Uterus (tissue), 4 donors: ENCODE measurements around the gene AGTR1. TPM values are rescaled to one million over a fixed set of nuclear protein-coding genes. Genes with fewer than 3 reads are reported as not detected.

Source experiments
- DNase-seq, 2 donors: peaks; one replicate each; pipeline ENCODE4 v3.0.0-alpha.2; 2019 to 2020
- H3K27ac ChIP-seq, 2 donors: fragments of 200-600 bp; sonication (generic); 1 replicate in 1 of 2; 2 replicates in 1 of 2; pipeline ENCODE4 v1.5.1; 2016 to 2018
- H3K27me3 ChIP-seq, 2 donors: fragments of 200-600 bp; sonication (generic); one replicate each; pipeline ENCODE4 v1.5.1; 2018 to 2019; ENCODE audit warnings: control low read depth in 1 of 2
- H3K36me3 ChIP-seq, 2 donors: fragments of 200-600 bp; sonication (generic); one replicate each; pipeline ENCODE4 v1.5.1; 2019; ENCODE audit warnings: control low read depth in 1 of 2
- H3K4me1 ChIP-seq, 2 donors: fragments of 200-600 bp; sonication (generic); one replicate each; pipeline ENCODE4 v1.5.1; 2018 to 2019; ENCODE audit warnings: control low read depth in 1 of 2
- H3K4me3 ChIP-seq, 2 donors: fragments of 200-600 bp; sonication (generic); 1 replicate in 1 of 2; 2 replicates in 1 of 2; pipeline ENCODE4 v1.5.1; 2018 to 2019; ENCODE audit warnings: mild to moderate bottlenecking in 1 of 2
- H3K9me3 ChIP-seq, 2 donors: fragments of 200-600 bp; sonication (generic); one replicate each; pipeline ENCODE4 v1.5.1; 2019; ENCODE audit warnings: control low read depth in 1 of 2
- POLR2A ChIP-seq, 2 donors: fragments of 450-650 bp; IDR thresholded peaks; one replicate each; pipeline ENCODE4 v1.6.1; 2016; ENCODE audit warnings: antibody characterized with exemption in 2 of 2, mild to moderate bottlenecking in 1 of 2, moderate library complexity in 1 of 2
- intact Hi-C: fragments of 100-400 bp; cut with DNase I; formaldehyde crosslinking; loops from one replicate; pipeline ENCODE4 v1.15.1; 2023; ENCODE audit warnings: low total_unique reads
- total RNA-seq, 4 donors: library from RNA; depleted of rRNA in 3 of 4; stranded (reverse); fragments of >200 nt in 3 of 4; gene quantifications; one replicate each; pipeline versions ENCODE4 v1.1.0 to v1.2.4, GENCODE V29; 2014 to 2023
- TF ChIP-seq, protein P1 (sequence below), 4 experiments: fragments of 200-600 bp in 2 of 4; fragments of 450-650 bp in 2 of 4; sonication (generic) in 2 of 4; IDR thresholded peaks; one replicate each; pipeline ENCODE4 v1.5.1; 2016 to 2019; ENCODE audit warnings: antibody characterized with exemption in 4 of 4, mild to moderate bottlenecking in 2 of 4, moderate library complexity in 1 of 4
- donor health status: DM: yes; HTN: yes; CAD: no.

AGTR1 gene
- total RNA-seq, 4 donors from 2014 or later = 5.4 to 41.2 (median 10.5) TPM

DNA sequence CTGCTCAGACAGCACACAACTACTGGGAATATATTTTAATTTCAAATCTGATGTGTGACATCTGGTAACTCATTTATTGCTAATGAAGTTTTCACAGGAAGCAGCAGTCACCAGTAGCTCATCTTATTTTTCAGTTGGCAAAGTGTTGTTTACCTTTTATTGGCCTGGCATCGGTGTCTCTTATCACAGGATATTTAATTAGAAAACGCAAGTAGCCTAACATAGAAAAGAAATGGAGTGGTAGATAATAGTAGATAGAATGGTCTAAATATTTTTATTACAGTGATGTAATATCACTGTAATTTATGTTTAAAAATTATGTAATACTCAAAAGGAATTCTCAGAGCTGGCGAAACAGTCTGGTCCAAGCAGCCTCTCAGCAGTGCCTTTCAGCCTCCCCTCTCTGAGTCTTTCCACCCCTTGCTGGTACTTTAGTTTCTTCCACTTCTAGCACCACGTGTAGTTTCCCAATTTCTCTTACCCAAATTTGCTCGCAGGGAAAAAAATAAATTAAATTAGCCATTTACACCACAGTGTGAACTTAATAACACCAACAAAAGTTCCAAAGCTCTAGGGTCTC is 31.9 kb downstream of the AGTR1 start:
- Histone ChIP-seq H3K9me3 (no peaks in the 10 kb centered on the region), H3K4me3 (no peak overlapping the region), H3K36me3 (no peaks in the 10 kb centered on the region), H3K4me1 (no peaks in the 10 kb centered on the region), H3K27ac (no peak overlapping the region), H3K27me3 (no peaks in the 10 kb centered on the region)
- TF ChIP-seq POLR2A (IDR thresholded peaks at IDR 0.05) = no peak
- TF ChIP-seq, protein P1, sequence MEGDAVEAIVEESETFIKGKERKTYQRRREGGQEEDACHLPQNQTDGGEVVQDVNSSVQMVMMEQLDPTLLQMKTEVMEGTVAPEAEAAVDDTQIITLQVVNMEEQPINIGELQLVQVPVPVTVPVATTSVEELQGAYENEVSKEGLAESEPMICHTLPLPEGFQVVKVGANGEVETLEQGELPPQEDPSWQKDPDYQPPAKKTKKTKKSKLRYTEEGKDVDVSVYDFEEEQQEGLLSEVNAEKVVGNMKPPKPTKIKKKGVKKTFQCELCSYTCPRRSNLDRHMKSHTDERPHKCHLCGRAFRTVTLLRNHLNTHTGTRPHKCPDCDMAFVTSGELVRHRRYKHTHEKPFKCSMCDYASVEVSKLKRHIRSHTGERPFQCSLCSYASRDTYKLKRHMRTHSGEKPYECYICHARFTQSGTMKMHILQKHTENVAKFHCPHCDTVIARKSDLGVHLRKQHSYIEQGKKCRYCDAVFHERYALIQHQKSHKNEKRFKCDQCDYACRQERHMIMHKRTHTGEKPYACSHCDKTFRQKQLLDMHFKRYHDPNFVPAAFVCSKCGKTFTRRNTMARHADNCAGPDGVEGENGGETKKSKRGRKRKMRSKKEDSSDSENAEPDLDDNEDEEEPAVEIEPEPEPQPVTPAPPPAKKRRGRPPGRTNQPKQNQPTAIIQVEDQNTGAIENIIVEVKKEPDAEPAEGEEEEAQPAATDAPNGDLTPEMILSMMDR (IDR thresholded peaks at IDR 0.05) = no peak
- intact Hi-C loops = no loop called here
- DNase-seq = no peak

DNA sequence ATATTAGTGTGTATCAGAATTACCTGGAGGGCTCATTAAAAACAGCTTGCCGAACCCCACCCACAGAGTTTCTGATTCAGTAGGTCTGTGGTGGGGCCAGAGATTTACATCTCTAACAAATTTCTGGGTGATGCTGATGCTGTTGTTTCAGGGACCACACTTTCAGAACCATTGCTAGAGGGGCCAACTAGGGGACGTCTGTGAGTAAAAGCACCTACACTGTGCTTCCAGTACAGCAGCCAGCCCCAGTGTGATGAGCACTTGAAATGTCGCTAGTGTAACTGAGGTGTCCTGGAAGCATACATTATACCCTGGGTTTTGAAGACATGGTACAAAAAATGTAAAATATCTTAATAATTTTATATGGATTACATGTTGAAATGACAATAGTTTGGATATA is 33.0 kb downstream of the AGTR1 start:
- intact Hi-C loops = no loop called here
- TF ChIP-seq, protein P1 (IDR thresholded peaks at IDR 0.05) = no peak
- no peak for TF ChIP-seq POLR2A (IDR thresholded peaks at IDR 0.05)
- no peaks in the 10 kb centered on the region for H3K36me3 ChIP-seq
- no peaks in the 10 kb centered on the region for H3K4me1 ChIP-seq
- H3K9me3 ChIP-seq = no peaks in the 10 kb centered on the region
- no peak overlapping the region for H3K27ac ChIP-seq
- no peak for DNase-seq
- H3K4me3 ChIP-seq = no peak overlapping the region
- no peaks in the 10 kb centered on the region for H3K27me3 ChIP-seq

DNA sequence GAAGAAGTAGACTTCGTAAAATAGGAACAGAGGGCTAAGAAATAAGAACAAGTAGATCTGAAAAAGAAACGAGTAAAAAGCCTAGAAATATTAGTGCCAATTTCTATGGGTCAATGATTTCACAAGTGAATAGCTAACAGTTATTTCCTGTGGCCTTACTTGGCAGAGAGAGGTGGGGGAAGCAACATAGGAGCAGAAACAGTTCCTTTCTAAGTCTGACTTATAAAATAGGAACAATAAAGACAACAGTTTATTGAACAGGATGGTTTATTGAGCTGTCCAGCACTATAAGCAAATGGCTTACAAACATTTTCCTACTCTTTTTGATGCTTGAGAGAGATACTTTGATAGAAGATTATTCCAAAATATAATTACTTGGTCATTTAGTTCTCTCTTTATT is 37.9 kb downstream of the AGTR1 start:
- Histone ChIP-seq H3K9me3 (no peaks in the 10 kb centered on the region), H3K36me3 (no peaks in the 10 kb centered on the region), H3K4me1 (no peaks in the 10 kb centered on the region), H3K27ac (no peak overlapping the region), H3K27me3 (no peaks in the 10 kb centered on the region), H3K4me3 (no peak overlapping the region)
- no peak for DNase-seq
- no peak for TF ChIP-seq POLR2A (IDR thresholded peaks at IDR 0.05)
- TF ChIP-seq, protein P1 (IDR thresholded peaks at IDR 0.05) = no peak
- intact Hi-C loops = no loop called here

DNA sequence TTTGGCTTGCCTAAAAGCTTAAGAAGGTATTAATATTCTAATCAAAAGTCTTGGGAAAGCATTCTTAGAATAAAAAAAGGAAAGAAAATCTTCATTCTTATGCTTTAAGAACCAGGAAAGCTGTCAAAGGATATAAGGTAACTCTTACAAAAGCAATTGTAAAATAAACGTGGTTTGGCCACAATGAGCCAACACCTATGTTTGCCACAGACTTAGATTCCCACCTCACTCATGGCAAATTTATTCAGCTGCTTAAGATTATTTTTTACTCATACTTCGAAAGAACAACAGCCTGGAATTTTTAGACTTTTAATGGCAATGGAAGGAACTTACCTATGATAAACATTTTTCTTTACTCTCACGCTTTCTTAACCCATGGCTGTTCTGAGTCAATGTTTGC is 38.4 kb downstream of the AGTR1 start:
- no peaks in the 10 kb centered on the region for H3K27me3 ChIP-seq

DNA sequence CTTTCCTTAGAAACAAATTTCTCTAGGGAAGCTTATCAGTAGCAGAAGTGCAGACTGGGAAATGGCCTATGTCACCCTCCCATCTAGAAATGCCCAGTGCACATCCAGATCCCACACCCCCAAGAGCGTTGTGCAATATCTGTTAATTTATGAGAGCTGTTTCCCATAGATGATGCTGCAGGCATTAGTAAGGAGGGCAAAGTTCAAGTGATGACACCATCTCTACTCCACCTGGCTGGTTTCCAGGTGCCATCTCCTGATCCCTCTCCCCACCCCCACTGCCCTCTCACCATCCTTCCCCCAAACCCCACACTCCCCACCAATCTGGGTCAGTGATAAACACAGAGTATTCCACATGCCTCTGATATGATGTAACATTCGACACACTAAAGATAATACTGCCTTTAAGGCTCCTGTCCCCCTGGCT is 39.4 kb downstream of the AGTR1 start:
- TF ChIP-seq, protein P1 (IDR thresholded peaks at IDR 0.05) = no peak
- TF ChIP-seq POLR2A (IDR thresholded peaks at IDR 0.05) = no peak
- no peak overlapping the region for H3K27ac ChIP-seq
- intact Hi-C loops = no loop called here
- no peaks in the 10 kb centered on the region for H3K4me1 ChIP-seq
- H3K36me3 ChIP-seq = no peaks in the 10 kb centered on the region
- no peaks in the 10 kb centered on the region for H3K27me3 ChIP-seq
- H3K9me3 ChIP-seq = no peaks in the 10 kb centered on the region
- H3K4me3 ChIP-seq = no peak overlapping the region
- peak; percentile 17 to 19 for DNase-seq

More for the DNA sequence above, 38.4 kb downstream of the AGTR1 start:
- TF ChIP-seq POLR2A (IDR thresholded peaks at IDR 0.05) = no peak
- TF ChIP-seq, protein P1 (IDR thresholded peaks at IDR 0.05) = no peak
- intact Hi-C loops = no loop called here
- no peak for DNase-seq
- no peaks in the 10 kb centered on the region for H3K4me1 ChIP-seq
- H3K4me3 ChIP-seq = no peak overlapping the region
- no peaks in the 10 kb centered on the region for H3K36me3 ChIP-seq
- H3K9me3 ChIP-seq = no peaks in the 10 kb centered on the region
- H3K27ac ChIP-seq = no peak overlapping the region
